NCI-H524 treated with DMSO at 0.1 percent for 48 hours (cell line): ENCODE measurements around the gene RUFY2.
"Not testable (repeated sequence)": the region's sequence is repeated elsewhere in the genome, so short reads cannot be mapped to it uniquely, and the experiment has no call there.

Experiments used
- DNase-seq: peaks from one replicate; lab custom pipeline; 2025; lab: John Stamatoyannopoulos, UW

Gene RUFY2, protein sequence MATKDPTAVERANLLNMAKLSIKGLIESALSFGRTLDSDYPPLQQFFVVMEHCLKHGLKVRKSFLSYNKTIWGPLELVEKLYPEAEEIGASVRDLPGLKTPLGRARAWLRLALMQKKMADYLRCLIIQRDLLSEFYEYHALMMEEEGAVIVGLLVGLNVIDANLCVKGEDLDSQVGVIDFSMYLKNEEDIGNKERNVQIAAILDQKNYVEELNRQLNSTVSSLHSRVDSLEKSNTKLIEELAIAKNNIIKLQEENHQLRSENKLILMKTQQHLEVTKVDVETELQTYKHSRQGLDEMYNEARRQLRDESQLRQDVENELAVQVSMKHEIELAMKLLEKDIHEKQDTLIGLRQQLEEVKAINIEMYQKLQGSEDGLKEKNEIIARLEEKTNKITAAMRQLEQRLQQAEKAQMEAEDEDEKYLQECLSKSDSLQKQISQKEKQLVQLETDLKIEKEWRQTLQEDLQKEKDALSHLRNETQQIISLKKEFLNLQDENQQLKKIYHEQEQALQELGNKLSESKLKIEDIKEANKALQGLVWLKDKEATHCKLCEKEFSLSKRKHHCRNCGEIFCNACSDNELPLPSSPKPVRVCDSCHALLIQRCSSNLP

DNA sequence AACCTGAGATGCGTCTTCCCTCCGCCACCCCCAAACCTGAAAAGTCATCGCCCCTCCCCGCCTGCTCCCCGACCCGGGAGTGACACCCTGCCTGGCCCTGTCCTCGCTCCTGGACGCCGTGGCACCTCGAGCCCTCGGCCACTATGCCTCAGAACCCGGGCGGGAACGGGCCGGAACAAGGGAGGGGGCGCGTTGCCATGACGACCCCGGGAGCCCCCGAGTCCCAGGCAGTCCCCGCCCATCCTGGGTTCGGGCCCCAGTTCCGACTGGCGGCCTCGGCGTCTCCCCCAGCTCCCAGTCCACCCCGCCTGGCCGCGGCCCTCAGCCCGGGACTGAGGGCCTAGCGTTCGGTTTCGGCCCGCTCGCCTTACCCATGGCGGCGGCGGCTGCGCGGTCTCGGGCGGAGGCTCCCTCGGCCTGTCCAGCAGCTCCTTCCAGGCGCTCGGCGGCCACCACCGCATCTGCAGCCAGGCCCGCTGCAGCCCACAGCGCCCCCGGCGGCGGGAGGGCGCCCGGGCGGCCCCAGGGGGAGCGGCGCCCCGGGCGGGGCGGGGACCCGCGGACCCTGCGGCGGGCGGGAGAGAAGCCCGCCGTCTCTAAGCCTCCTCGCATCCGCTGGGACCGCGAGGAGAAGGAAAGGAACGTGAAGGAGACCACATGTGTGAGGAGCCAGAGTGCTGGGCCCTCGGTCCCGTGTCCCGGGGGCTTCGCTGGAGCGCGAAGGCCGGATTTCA is at the start of gene RUFY2:
RUFY2 (minus strand) TSS at position 463 of the 734 bp plus-strand sequence; CDS start at position 375, 88 bp downstream.
- no peak for DNase-seq

DNA sequence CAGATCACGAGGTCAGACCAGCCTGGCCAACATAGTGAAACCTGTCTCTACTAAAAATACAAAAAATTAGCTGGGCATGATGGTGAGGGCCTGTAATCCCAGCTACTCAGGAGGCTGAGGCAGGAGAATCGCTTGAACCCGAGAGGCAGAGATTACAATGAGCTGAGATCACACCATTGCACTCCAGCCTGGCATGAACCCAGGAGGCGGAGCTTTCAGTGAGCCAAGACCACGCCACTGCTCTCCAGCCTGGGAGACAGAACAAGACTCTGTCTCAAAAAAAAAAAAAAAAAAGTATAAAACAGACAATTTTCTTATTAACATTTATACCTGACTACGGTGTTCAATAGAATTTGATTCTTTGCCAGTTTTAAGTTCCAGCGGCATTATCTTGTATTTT is 42.6 kb upstream of the RUFY2 start:
- DNase-seq: not testable (repeated sequence)

DNA sequence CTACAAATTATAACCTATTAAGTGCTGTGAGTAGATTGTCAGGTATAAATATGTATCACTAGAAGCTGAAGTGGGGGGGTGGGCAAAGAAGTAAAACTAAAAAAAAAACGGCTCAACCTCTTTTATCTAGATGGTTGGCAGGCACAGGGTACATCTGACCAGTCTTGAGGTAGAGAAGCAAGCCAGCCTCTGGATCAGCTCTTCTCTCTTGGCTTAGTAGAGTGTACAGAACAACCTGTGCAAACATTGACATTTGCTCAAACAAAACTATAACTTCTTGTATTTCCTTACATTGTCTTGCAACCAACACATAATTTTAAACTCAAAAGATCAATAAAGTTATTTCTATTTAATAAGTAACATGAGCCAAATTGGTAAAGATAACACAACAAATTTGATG is 39.1 kb upstream of the RUFY2 start:
- no peak for DNase-seq

DNA sequence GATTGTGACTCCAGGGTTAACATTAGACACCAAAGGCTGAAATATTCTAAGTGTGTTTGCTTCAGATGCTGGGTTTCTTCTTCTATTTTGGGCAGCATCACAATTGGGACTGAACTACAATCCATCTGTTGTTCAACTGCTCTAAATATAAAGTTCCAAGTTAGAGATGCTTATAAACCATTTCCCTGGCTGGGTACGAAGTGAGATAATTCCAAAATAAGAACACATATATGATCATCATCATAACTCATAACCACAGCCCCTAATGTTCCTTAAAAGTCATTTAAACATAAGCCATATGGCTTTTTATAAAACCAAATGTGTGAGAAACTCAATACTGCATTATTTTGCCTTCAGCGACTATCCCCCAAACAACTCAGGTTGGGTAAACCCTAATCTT is 35.9 kb upstream of the RUFY2 start:
- DNase-seq: no peak

DNA sequence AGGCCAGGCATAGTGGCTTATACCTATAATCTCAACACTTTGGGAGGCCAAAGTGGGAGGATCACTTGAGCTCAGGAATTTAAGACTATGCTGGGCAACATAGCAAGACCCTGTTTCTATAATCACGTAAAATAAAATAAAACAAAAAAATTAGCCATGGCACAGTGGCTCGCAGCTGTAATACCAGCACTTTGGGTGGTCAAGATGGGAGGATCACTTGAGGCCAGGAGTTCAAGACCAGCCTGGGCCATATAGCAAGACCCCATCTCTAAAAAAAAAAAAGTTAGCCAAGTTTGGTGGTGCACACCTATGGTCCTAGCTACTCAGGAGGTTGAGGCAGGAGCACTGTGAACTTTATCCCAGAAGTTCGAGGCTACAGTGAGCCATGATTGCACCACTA is 33.8 kb upstream of the RUFY2 start:
- DNase-seq: no peak

DNA sequence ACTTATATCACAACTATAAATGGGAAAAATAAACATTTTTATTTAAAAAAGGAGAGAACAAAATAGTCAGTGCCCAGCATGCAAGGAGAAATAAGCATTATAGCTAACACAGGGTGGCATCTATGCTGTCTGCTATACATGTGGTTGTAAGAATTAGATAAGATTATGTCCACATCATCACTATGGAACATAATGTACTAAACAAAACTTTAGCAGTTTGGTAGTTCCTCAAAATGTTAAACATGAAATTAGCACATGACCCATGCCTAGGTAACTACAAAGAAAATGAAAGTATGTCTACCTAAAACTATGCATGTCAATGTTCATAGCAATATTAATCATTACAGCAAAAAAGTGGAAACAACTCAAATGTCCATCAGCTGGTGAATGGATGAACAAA is 28.7 kb upstream of the RUFY2 start:
- no peak for DNase-seq

DNA sequence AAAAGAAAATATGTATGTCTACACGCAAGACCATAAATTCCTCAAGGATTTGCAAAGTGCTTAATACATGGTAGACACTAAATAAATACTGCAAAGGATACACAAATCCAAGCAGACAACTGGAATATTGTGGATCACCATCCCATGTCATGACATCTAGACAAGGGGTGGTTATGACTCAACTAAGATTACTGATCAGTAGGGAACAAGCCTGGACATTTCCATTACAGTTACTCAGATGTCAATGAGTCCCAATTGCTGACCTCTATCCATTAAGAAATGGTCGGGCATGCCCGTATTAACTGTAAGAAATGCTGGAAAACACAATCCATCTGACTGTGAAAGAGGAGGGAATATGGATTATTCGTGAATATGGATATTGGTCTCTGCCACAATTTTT is 27.6 kb upstream of the RUFY2 start:
- DNase-seq: no peak

DNA sequence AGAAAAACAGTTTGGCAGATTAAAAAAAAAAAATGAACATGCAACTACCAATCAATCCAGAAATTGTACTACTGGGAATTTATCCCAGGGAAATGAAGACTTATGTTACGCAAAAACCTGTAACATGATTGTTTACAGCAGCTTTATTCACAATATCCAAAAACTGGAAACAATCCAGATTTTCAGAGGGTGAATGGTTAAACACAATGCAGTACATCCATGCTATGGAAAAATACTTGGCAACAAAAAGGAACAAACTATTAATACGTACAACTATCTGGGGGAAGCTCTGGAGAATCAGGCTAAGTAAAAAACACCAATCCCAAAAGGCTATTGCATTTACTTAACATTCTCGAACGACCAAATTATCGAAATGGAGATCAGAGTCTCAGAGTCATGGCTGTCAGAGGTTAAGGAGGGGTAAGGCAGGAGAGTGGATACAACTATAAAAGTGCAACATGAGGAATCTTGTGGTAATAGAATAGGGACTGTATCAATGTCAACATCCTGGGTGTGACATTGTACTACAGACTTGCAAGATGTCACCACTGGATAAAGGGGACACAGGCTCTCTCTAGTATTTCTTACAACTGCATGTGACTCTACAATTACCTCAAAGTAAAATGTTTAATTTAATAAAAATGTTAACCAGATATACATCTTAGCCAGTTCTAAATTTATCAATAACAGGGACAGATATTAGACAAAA is 21.5 kb upstream of the RUFY2 start:
- DNase-seq: no peak

DNA sequence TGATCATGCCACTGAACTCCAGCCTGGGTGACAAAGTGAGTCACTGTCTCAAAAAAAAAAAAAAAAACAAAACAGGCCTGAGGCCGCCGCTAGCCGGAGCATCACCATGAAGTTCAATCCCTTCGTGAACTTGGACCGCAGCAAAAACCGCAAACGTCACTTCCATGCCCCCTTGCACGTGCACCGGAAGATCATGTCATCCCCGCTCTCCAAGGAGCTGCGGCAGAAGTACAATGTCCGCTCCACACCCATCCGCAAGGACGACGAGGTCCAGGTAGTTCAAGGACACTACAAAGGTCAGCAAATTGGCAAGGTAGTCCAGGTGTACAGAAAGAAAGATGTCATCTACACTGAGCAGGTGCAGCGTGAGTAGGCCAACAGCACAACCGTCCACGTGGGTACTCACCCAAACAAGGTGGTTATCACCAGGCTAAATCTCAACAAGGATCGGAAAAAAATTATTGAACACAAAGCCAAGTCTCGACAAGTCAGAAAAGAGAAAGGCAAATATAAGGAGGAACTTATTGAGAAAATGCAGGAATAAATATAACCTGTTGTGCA is 17.5 kb upstream of the RUFY2 start:
- no peak for DNase-seq

DNA sequence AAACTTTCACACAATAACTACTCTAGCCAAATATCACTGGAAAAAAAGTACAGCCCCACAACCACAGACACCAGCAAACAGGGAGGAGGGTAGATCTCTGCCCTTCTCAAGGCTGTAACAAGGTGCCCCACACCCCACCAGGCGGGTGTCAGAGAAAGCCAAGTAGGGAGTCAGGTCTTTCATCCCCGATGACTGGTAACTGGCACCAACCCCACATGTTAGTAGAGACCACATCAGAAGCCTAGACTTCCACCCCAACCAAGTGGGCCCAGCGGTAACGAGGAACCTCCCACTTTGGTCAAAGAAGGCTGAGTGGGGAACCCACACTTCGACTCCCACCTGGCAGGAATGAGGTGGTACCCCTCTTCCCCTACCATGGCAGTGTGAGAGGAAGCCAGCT is 16.4 kb upstream of the RUFY2 start:
- DNase-seq: no peak

DNA sequence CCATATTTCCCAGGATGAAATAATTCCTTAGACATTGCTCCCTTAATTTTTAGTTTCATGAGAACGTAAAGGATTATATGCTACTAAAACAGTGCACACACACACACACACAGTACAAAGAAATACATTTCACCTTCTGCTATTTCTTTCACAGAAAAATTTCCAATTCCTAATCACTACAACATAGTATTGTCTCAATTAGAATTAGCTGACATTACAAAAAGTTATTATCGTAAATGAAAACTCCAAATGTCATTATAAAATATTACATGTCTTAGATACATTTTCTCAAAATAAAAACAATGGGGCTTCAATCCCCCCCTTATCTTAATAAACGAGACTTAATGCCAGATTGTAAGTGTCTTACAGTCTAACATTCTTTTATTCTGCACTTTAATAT is 12.3 kb upstream of the RUFY2 start:
- DNase-seq: no peak

DNA sequence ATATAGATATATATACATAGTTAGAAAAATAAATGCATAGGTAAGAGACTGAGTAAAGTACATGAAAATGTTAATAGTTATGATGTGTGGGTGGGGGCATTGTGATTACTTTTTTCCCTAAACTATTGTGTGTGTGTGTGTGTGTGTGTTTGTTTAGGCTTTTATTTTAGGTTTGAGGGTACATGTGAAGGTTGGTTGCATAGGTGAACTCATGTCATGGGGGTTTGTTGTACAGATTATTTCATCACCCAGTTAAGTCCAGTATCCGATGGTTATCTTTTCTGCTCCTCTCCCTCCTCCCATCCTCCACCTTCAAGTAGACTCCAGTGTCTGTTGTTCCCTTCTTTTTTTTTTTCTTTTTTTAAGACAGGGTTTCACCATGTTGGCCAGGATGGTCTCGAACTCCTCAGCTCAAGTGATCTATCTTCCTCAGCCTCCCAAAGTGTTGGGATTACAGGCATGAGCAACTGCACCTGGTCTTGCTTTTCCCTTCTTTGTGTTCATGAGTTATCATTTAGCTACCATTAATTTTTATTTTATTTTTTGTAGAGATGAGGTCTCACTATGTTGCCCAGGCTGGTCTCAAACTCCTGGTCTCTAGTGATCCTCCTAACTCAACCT is 1.9 kb upstream of the RUFY2 start:
- no peak for DNase-seq

DNA sequence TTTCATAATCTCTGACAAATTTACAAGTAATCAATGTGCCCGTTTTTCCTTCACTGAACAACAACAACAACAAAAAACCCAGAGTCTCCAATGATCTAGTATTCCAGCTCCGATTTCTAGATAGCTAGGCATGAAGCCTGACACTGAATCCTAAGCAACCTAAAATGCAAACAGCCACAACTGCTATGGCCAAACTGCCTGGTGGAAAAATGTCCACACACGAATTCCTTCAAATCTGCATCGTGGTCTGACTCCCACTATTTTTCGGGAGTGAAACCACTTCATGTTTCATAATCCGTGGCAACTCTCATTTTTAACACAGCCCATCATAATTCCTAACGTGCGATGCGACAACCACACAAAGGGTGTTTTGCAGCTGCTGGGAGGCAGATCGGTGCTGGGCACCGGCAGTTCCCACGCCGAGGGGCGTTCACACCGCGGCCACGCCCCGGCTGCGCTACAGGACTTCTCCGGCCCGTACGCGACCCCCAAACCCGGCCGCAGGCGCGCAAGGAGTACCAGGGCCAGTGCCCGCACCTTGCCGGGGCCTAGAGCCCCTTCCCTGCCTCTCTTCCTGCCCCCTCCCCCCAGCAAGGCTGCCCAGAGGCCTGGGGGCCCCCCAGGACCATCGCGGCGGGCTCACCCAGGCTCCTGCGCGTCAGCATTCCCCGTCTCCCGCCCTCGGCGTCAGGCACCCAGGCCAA is 814 bp downstream of the RUFY2 start:
- DNase-seq: no peak

DNA sequence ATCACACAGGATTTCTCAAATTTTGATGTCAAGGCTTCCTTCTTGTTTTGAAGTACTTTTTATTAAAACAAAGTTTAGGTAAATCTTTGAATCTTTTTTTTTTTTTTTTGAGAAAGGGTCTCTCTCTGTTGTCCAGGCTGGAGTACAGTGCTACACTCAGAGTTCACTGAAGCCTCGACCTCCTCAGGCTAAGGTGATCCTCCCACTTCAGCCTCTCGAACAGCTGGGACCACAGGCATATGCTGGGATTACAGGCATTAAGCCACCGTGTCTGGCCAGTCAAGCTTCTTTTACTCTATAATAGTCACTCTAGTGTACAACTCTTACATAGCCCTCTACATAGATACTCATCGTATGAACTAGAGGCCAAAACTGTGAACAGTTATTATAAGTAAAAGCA is 3.4 kb downstream of the RUFY2 start:
- DNase-seq: no peak

DNA sequence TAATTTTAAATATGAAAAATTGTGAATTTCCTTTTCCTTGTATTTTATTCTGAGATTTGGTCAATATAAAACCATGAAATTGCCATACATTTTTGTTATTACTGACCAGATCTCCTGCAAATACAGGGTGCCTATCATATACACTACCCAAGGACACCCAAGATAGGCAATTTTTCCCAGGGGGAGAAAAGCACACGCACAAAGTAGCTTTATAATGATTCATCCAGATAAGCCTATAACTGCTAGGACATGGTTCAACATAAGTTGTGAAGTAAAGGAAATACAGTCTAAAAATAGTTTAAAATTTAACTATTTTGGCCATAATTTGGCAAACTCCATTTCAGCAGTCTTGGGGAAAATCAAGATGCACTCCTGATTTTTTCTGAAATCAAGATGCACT is 4.8 kb downstream of the RUFY2 start:
- no peak for DNase-seq

DNA sequence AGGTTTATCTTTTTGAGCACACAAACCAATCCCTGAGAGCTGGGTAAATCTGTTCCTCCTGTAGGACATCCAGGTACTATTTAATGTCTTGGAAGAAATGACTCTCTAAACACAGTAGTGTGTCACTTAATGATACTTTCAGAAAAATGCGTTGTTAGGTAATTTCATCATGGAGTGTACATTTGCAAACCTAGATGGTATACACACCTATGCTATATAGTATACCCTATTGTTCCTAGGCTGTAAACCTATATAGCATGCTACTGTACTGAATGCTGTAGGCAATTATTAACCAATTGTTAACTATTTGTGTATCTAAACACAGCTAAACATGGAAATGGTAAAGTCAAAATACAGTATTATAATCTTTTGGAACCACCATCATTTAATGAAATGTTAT is 10.1 kb downstream of the RUFY2 start:
- no peak for DNase-seq

DNA sequence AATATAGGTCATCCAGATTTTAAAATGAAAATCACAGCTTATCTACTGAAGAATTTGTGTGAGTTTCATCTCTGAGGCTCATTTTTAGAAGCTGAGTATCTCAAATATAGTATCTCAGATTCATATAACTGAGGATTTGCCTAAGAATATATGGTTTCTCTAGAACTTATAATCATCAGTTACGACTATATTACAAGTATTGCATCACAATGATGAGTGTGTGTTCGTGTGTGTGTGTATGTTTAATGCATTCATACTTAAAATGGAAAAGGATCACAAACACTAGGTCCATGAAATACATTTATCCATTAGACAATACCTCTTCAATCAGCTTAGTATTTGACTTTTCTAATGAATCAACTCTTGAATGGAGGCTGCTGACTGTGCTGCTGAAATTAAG is 21.3 kb downstream of the RUFY2 start:
- no peak for DNase-seq

DNA sequence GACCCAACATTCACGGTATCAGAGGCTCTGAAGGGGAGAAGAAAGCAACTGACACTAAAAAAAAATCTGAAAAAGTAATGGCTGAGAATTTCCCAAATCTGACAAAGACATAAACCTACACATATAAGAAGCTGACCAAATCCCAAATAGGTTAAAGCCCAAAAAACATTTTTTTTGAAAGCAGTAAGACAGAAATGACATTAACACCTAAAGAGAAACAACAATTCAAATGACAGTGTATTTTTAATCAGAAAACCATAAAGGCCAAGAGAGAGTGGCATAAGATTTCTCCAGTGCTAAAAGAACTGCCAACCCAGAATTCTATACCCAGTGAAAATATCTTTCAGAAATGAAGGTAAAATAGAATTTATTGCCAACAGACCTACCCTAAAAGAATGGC is 35.5 kb downstream of the RUFY2 start:
- DNase-seq: no peak

DNA sequence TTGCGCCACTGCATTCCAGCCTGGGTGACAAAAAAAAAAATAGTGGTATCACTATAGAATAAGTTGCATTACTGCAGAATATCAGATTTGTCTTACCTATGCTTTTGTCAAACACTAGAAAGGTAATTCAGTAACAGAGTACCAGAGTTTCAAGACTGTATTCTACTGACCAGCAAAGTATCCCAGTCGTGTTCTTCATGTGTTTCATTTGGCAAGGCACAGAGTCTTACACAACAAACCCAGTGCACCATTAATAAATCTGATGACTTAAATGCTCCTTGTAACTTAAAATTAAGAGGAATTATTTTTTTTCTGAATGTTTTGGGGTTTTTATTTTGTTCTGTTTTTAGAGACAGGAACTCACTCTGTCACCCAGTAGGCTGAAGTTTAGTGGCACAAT is 40.0 kb downstream of the RUFY2 start:
- no peak for DNase-seq

DNA sequence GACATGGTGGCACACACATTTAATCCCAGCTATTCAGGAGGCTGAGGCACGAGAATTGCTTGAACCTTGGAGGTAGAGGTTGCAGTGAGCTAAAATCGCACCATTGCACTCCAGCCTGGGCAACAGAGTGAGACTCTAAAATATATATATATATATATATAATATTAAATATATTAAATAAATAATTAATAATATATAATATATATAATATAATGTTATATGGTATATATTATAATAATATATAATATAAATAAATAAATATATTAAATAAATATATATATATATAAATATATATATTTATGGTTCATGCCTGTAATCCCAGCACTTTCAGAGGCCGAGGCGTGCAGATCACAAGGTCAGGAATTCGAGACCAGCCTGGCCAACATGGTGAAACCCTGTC is 40.5 kb downstream of the RUFY2 start:
- DNase-seq: no peak

DNA sequence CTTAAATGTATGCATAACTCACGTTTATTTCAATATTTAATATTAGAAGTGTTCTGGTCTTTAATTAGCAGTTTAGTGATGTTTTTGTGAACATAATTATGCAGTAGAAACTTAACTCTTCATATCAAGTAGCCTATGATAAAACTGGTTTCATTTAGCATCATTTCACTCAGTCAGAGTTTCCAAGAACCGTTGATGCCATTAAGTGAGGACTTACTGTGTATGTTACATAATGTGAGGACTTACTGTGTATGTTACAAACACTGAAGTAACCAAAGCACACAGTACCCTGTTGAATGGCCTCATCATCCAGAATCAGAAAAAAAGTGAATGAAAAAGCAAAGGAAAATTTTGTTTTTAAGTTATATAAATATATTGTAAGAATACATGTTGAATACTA is 41.5 kb downstream of the RUFY2 start:
- no peak for DNase-seq
